Measurements from ENCODE around the gene SNX27.
"Not testable (repeated sequence)": the region's sequence is repeated elsewhere in the genome, so short reads cannot be mapped to it uniquely, and the experiment has no call there.

SNX27 gene

DNA sequence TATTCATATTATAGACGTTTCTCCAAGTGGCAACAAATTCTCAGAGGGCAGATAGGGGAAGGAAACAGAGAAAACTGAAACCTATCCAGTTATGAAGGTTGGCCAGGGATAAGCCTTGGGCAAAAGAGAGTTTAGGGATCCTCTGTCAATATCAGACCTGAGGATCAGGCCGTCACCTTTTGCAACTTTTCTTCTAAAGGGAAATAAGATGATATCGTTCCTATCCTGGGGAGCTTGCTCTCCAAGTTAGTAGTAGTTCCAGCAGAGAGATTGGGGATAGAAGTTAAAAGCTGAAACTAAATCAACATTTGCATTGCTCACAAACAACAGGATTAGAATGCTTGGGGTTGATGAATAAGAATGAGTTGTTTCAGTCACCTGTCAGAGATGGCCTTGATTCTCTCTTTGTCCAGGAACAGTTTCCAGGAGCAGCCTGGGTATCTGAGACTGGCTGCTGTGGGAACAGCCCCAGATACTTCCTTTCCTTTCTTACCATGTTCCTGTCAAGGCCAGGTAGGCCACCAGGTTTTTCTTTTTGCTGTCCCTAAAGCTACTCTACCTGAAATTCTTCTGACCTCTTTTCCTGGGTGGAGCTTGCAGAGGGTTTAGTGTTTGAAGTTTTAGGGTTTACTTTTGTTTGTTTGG is 112.0 kb downstream of the SNX27 start:
- DNase-seq, result no peak

DNA sequence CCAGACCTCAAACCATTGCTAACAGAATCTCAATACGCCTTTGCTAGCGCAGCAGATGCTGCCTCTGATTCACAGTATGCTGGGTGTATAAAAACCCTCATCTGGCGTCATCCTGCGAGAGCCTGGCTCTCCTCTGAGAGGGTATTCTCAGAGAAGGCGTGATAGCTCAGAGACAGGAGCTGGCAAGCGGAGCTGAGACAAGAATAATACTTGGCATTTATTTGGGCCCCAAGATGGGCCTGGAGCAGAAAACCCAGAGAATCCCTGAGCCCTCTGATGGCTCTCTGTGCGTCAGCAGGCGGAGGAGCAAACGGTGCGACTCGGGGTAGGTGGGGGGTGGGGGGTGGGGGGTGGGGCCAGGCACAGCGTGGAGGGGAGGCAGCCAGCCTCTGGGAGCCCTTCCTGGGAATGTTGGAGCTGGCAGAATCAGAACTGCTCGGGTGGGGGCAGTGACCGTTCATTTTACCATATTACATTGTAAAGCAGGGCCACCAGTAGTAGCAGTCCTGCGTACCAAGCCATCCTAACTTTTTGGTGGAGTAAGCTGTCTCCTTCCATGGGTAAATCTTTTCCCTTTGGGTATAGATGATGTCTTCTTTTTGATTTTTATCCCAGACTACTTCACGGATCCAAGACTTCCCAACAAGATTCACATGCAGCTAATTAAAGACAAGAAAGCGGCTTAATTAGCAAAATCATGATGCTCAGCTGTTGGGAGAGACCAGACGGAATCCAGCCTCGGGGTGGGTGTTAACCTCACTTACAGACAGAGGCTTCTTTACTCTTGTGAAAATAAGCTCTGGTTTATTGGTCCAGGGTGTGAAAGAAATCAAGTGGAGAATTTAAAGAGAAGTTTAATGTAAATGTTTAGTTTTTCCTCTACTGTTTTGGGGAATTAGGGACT is 116.6 kb downstream of the SNX27 start:
- no peak for DNase-seq

DNA sequence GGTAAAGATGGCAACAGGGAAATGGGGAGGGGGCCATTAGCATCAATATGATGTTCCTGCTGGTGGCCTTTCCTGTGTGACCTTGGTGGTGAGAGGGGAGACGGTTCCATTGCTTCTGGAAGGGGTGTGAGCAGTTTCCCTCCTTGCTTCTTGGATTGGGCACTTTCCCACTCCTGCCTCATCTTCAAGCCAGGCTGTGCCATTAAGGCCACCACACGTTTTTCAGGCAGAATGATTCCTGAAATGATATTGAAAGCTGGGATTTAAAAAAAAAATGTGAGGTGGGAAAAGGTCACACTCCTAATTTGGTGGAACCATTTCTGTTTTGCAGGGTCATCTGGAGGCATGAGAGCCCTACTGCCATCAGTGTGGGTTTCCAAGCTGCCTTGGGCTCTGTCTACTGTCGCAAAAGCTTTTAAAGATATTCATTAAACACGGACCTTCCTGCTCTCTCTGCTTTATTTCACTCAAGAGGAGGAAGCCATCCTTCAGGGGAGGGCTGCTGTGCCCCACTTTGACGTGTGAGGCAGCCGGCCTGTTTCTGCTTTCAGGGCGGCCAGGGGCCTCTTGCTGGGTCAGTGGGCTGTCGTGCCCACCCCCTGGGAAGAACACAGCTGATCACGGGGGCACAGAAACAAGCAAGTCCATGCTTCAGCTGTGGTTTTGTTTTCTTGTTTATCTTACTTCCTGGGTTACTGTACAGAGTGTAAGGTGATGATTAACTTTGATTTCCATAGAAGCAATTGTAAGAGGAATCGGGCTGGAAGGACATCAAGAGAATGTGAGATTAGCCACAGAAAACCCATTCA is 117.5 kb downstream of the SNX27 start:
- no peak for DNase-seq

DNA sequence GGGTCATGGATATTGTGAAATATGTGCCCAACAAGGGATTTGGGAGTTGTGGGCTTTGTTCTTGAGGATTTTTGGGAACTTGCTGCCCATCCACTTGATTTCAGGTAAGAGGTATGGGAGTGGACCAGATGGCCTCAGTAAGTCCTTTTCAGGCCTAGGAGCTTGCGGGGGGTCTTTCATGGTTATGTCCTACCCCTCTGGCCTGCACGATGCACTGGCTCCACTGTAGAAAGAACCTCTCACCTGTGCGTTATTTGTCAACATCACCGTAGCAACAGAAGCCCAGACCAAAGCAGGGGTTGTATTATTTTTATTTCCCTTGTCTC is 118.1 kb downstream of the SNX27 start:
- DNase-seq, result no peak

DNA sequence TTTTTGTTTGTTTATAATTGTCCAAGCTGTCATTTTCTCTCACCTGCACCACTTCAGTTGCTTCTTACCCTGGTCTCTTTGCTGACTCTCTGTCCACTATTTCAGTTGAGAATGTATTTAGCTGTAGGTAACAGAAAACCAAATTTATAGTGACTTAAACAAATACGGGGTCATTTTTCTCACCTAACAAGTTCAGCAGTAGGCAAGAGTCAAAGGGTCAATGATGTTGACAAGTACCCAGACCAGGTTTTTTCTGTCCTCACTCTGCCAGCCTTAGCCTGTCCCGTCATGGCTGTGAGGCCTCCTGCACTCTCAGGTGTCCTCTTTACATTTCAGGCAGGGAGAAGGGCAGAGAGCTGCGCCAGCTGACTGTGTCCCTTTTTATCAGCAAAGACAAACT is 121.3 kb downstream of the SNX27 start:
- no peak for DNase-seq

DNA sequence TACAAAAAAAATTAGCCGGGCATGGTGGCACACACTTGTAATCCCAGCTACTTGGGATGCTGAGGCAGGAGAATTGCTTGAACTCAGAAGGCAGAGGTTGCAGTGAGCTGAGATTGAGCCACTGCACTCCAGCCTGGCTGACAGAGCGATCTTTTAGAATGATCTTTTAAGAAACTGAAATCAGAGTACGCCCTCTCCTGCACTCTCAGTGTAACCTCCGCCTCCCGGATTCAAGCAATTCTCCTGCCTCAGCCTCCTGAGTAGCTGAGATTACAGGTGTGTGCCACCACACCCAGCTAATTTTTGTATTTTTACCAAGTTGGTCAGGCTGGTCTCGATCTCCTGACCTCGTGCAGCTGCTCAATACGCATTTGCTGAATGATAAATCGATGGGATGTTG is 122.1 kb downstream of the SNX27 start:
- not testable (repeated sequence) for DNase-seq

DNA sequence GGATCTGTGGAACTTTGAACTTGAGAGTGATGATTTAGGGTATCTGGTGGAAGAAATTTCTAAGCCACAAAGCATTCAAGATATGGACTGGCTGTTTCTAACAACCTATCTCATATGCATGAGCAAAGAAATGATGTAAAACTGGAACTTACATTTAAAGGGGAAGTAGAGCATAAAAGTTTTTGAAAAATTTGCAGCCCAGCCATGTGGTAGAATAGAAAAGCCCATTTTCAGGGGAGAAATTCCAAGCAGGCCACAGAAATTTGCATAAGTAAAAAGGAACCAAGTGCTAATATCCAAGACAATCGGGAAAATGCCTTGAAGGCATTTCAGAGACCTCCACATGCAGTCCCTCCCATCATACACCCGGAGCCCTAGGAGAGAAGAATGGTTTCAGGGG is 125.2 kb downstream of the SNX27 start:
- DNase-seq, result no peak

DNA sequence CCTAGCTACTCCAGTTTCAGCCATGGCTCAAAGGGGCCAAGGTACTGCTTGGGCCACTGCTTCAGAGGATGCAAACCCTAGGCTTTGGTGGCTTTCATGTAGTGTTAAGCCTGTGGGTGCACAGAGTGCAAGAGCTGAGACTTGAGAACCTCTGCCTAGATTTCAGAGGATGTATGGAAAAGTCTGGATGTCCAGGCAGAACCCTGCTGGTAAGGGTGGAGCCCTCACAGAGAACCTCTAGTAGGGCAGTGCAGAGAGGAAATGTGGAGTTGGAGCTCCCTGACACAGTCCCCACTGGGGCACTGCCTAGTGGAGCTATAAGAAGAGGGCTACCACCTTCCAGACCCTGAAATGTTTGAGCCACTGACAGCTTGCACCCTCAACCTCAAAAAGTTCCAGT is 125.6 kb downstream of the SNX27 start:
- no peak for DNase-seq

DNA sequence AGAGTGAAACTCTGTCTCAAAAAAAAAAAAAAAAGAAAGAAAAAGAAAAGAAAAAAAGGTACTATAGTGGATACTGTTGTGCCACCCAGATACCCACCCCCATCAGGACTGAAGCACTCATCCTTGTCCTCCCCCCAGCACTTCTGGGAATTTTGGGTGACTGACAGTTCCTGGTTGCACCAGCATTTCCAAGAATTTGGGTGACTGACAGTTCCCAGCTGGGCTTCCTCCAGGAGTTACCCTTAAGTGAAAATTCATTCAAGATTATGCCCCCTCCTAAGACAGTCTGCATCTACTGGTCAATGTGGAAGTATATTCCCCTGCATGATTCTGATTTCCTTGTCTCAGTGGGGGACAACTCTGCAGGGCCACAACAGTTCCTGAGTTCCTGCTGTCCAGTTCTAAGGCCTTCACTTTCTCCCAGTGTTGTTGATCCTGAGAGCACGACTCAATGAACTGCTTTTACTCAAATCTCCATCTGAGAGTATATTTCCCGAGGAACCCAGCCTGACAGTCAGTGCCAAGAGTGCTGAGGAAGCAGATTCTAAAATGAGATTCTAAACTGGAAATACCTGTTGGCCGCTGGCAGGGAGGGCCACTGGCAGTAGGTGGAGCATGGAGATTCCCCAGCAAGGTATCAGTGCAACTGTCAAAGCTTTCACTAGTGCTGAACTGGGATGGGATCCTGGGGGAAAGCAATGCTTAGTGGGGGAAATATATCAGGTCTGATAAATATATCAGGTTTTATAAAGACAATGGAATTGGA is 127.9 kb downstream of the SNX27 start:
- DNase-seq, result no peak

DNA sequence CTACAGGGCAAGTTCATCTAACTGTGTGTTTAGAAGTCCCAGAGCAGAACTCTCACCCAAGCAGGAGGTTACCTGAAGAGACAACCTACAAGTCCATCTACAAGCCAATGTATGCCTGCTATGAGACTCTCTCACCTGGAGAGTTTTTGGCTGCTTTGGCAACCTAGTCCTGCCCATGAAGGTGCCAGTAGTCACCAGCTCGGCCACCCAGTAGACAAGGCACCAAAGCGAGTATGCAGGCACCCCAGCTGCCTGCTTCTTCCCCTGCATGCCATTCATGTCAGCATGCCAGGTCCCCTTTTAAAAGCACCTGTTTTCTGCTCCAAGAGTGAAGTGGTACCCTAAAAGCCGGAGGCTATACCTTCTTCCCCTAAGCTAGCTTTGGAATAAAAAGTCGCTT is 129.7 kb downstream of the SNX27 start:
- no peak for DNase-seq

All from effector CD8-positive, alpha-beta T cell (primary cell).